HEK293T (cell line): ENCODE data around the gene MRPS6.

ENCODE experiments used
- ARNT ChIP-seq: fragments of 450-650 bp; IDR thresholded peaks from 2 replicates; pipeline ENCODE4 v1.6.1; 2017; ENCODE audit warnings: mild to moderate bottlenecking
- ELF4 ChIP-seq: fragments of 450-650 bp; IDR thresholded peaks from 2 replicates; pipeline ENCODE4 v1.6.1; 2017; ENCODE audit warnings: antibody characterized with exemption
- FOXA1 ChIP-seq: fragments of 450-650 bp; IDR thresholded peaks from 2 replicates; pipeline ENCODE4 v1.6.1; 2016; ENCODE audit warnings: mild to moderate bottlenecking
- FOXK2 ChIP-seq: fragments of 450-650 bp; IDR thresholded peaks from 2 replicates; pipeline ENCODE4 v1.6.1; 2016; ENCODE audit warnings: mild to moderate bottlenecking
- FOXM1 ChIP-seq: fragments of 450-650 bp; IDR thresholded peaks from 2 replicates; pipeline ENCODE4 v1.6.1; 2017; ENCODE audit warnings: mild to moderate bottlenecking, borderline replicate concordance
- LEF1 ChIP-seq: fragments of 450-650 bp; IDR thresholded peaks from 2 replicates; pipeline ENCODE4 v1.6.1; 2017; ENCODE audit warnings: mild to moderate bottlenecking, borderline replicate concordance
- NFRKB ChIP-seq: fragments of 450-650 bp; IDR thresholded peaks from 2 replicates; pipeline ENCODE4 v1.6.1; 2016; ENCODE audit warnings: mild to moderate bottlenecking, moderate library complexity
- PKNOX1 ChIP-seq: fragments of 450-650 bp; IDR thresholded peaks from 2 replicates; pipeline ENCODE4 v1.6.1; 2016
- SP1 ChIP-seq: fragments of 450-650 bp; IDR thresholded peaks from 2 replicates; pipeline ENCODE4 v1.6.1; 2017
- SUZ12 ChIP-seq: fragments of 450-650 bp; IDR thresholded peaks from 2 replicates; pipeline ENCODE4 v1.6.1; 2016; ENCODE audit warnings: mild to moderate bottlenecking
- TARDBP ChIP-seq: fragments of 450-650 bp; IDR thresholded peaks from 2 replicates; pipeline ENCODE4 v1.6.1; 2016

GRCh38 chr21:34072145-34073031 is 990 bp upstream of the MRPS6 start:
- TF ChIP-seq PKNOX1 (no peak), FOXA1 (no peak), SP1 (no peak), NFRKB (no peak), LEF1 (no peak), ARNT (no peak), FOXK2 (no peak), TARDBP (no peak), FOXM1 (no peak), SUZ12 (no peak), ELF4 (no peak)
